NT2/D1 (cell line): ENCODE measurements around the gene GSTO1.
"Not testable (repeated sequence)": the region's sequence is repeated elsewhere in the genome, so short reads cannot be mapped to it uniquely, and the experiment has no call there.

Source experiments
- DNase-seq: peaks from one replicate; pipeline ENCODE4 v3.0.0-alpha.2; 2011; ENCODE audit warnings: low read depth, low spot score
- H3K27me3 ChIP-seq: 2 replicates; pipeline ENCODE4 v1.6.0; 2011; ENCODE audit warnings: mild to moderate bottlenecking; ENCODE audit not compliant: insufficient read length, insufficient read depth
- H3K36me3 ChIP-seq: 2 replicates; pipeline ENCODE4 v1.6.1; 2011; ENCODE audit warnings: mild to moderate bottlenecking, low read length, mixed read lengths; ENCODE audit not compliant: insufficient read depth, insufficient read length
- H3K4me1 ChIP-seq: 2 replicates; pipeline ENCODE4 v1.5.1; 2011; ENCODE audit not compliant: insufficient read depth, insufficient read length
- H3K4me3 ChIP-seq: 2 replicates; pipeline ENCODE4 v1.5.1; 2011; ENCODE audit warnings: low read depth; ENCODE audit not compliant: insufficient read length
- H3K9ac ChIP-seq: 2 replicates; pipeline ENCODE4 v1.6.0; 2011; ENCODE audit warnings: low read depth; ENCODE audit not compliant: insufficient read length
- H3K9me3 ChIP-seq: 2 replicates; pipeline ENCODE4 v1.5.1; 2011; ENCODE audit warnings: mild to moderate bottlenecking, low read length; ENCODE audit not compliant: insufficient read depth
- SUZ12 ChIP-seq: IDR thresholded peaks from 2 replicates; pipeline ENCODE4 v1.6.1; 2011; ENCODE audit not compliant: insufficient read length, insufficient read depth; ENCODE audit errors: extremely low read depth
- YY1 ChIP-seq: IDR thresholded peaks from 2 replicates; pipeline ENCODE4 v1.6.1; 2011; ENCODE audit not compliant: insufficient read length, insufficient read depth
- ZNF274 ChIP-seq: IDR thresholded peaks from 2 replicates; pipeline ENCODE4 v1.6.1; 2011; ENCODE audit warnings: mild to moderate bottlenecking, low read depth, low read length

The GSTO1 gene

GRCh38 chr10:104242545-104242944 lies 12.1 kb upstream of the GSTO1 start:
- no peak for DNase-seq
- Histone ChIP-seq H3K4me3 (no peak overlapping the region), H3K27me3 (no peaks in the 10 kb centered on the region), H3K36me3 (no peaks in the 10 kb centered on the region), H3K9ac (no peak overlapping the region), H3K9me3 (peaks cover 24% of the 10 kb centered on the region), H3K4me1 (no peaks in the 10 kb centered on the region)
- TF ChIP-seq ZNF274 (no peak), YY1 (no peak), SUZ12 (no peak)

- not testable (repeated sequence) for DNase-seq, H3K27me3 ChIP-seq, H3K4me3 ChIP-seq, H3K4me1 ChIP-seq, H3K9ac ChIP-seq, H3K36me3 ChIP-seq
- H3K9me3 ChIP-seq: peaks cover 24% of the 10 kb centered on the region
These were observed 11.7 kb upstream of the GSTO1 start for GRCh38 chr10:104243009-104243408.

- no peaks in the 10 kb centered on the region for H3K4me1 ChIP-seq
- peaks cover 27% of the 10 kb centered on the region for H3K9me3 ChIP-seq
- H3K4me3 ChIP-seq: no peak overlapping the region
- no peaks in the 10 kb centered on the region for H3K36me3 ChIP-seq
- H3K9ac ChIP-seq: no peak overlapping the region
- no peak for TF ChIP-seq ZNF274
- TF ChIP-seq YY1: no peak
- no peak for TF ChIP-seq SUZ12
- H3K27me3 ChIP-seq: no peaks in the 10 kb centered on the region
- DNase-seq: no peak
These were observed 11.2 kb upstream of the GSTO1 start for GRCh38 chr10:104243512-104243911.

- Histone ChIP-seq H3K27me3 (no peaks in the 10 kb centered on the region), H3K9ac (no peak overlapping the region), H3K9me3 (peaks cover 30% of the 10 kb centered on the region), H3K4me1 (no peaks in the 10 kb centered on the region), H3K36me3 (no peaks in the 10 kb centered on the region), H3K4me3 (no peak overlapping the region)
- TF ChIP-seq ZNF274: no peak
- TF ChIP-seq SUZ12: no peak
- no peak for TF ChIP-seq YY1
- DNase-seq: no peak
These were observed 9.5 kb upstream of the GSTO1 start for GRCh38 chr10:104245066-104245632.

GRCh38 chr10:104246976-104247375 lies 7.7 kb upstream of the GSTO1 start:
- Histone ChIP-seq H3K9ac (no peak overlapping the region), H3K36me3 (no peaks in the 10 kb centered on the region), H3K4me3 (no peak overlapping the region), H3K9me3 (peaks cover 30% of the 10 kb centered on the region), H3K27me3 (no peaks in the 10 kb centered on the region), H3K4me1 (no peaks in the 10 kb centered on the region)
- TF ChIP-seq YY1: no peak
- no peak for TF ChIP-seq SUZ12
- TF ChIP-seq ZNF274: no peak
- no peak for DNase-seq

GRCh38 chr10:104247513-104248146 lies 7.1 kb upstream of the GSTO1 start:
- DNase-seq: no peak
- H3K9me3 ChIP-seq: peaks cover 35% of the 10 kb centered on the region
- H3K9ac ChIP-seq: no peak overlapping the region
- no peak overlapping the region for H3K4me3 ChIP-seq
- H3K27me3 ChIP-seq: no peaks in the 10 kb centered on the region
- no peaks in the 10 kb centered on the region for H3K36me3 ChIP-seq
- no peak for TF ChIP-seq YY1
- TF ChIP-seq SUZ12: no peak
- no peak for TF ChIP-seq ZNF274
- no peaks in the 10 kb centered on the region for H3K4me1 ChIP-seq

- H3K36me3 ChIP-seq, H3K4me3 ChIP-seq: not testable (repeated sequence)
- peaks cover 35% of the 10 kb centered on the region for H3K9me3 ChIP-seq
These were observed 5.8 kb upstream of the GSTO1 start for GRCh38 chr10:104248931-104249330.

GRCh38 chr10:104250371-104250770 lies 4.3 kb upstream of the GSTO1 start:
- TF ChIP-seq ZNF274 (no peak), YY1 (no peak), SUZ12 (no peak)

More at GRCh38 chr10:104248931-104249330, 5.8 kb upstream of the GSTO1 start:
- not testable (repeated sequence) for H3K9ac ChIP-seq, H3K27me3 ChIP-seq, DNase-seq, H3K4me1 ChIP-seq

More at GRCh38 chr10:104250371-104250770, 4.3 kb upstream of the GSTO1 start:
- Histone ChIP-seq H3K4me3 (no peak overlapping the region), H3K4me1 (no peaks in the 10 kb centered on the region), H3K9me3 (peaks cover 30% of the 10 kb centered on the region), H3K27me3 (no peaks in the 10 kb centered on the region), H3K36me3 (no peaks in the 10 kb centered on the region), H3K9ac (no peak overlapping the region)
- DNase-seq: no peak
